HepG2 (cell line): ENCODE measurements around the gene TPR. TPM values are rescaled to one million over a fixed set of nuclear protein-coding genes. Genes with fewer than 3 reads are reported as not detected.
A peak's percentile ranks its signal among the peaks of the same experiment; 100 is the strongest.

Experiments
- IKZF4 ChIP-seq: sonication (generic); formaldehyde crosslinking; IDR thresholded peaks from 2 replicates; pipeline ENCODE4 v1.5.1; 2020; ENCODE audit warnings: borderline replicate concordance, mild to moderate bottlenecking, low read depth, missing genetic modification reagents; ENCODE audit errors: not compliant biosample characterization
- NCOR1 ChIP-seq: fragments of 200-600 bp; sonication (generic); IDR thresholded peaks from 2 replicates; pipeline ENCODE4 v1.7.0; 2017; ENCODE audit warnings: antibody characterized with exemption, low read length, borderline replicate concordance
- RFXANK ChIP-seq: IDR thresholded peaks from 2 replicates; pipeline ENCODE4 v1.6.1; 2016
- ZNF124 ChIP-seq: sonication (generic); formaldehyde crosslinking; IDR thresholded peaks from 2 replicates; pipeline ENCODE4 v1.4.0; 2020; ENCODE audit warnings: missing genetic modification reagents
- ZNF317 ChIP-seq: sonication (generic); formaldehyde crosslinking; IDR thresholded peaks from 2 replicates; pipeline ENCODE4 v1.5.0; 2020; ENCODE audit warnings: mild to moderate bottlenecking, missing genetic modification reagents
- ZNF333 ChIP-seq: sonication (generic); formaldehyde crosslinking; IDR thresholded peaks from 2 replicates; pipeline ENCODE4 v1.4.0; 2020; ENCODE audit warnings: mild to moderate bottlenecking, missing genetic modification reagents, borderline replicate concordance
- ZNF337 ChIP-seq: sonication (generic); formaldehyde crosslinking; IDR thresholded peaks from 2 replicates; pipeline ENCODE4 v1.5.1; 2020; ENCODE audit warnings: missing genetic modification reagents, low read depth, mild to moderate bottlenecking, borderline replicate concordance
- ZSCAN20 ChIP-seq: sonication (generic); formaldehyde crosslinking; IDR thresholded peaks from 2 replicates; pipeline ENCODE4 v1.4.0; 2020; ENCODE audit warnings: missing genetic modification reagents, mild to moderate bottlenecking, borderline replicate concordance
- polyA plus RNA-seq, 8 experiments: library from polyadenylated mRNA; depleted of rRNA in 3 of 8; stranded (reverse) in 7 of 8; unstranded in 1 of 8; fragments of >200 nt; fragmentation: Illumina TruSeq in 4 of 8; extraction: Trizol in 4 of 8; gene quantifications; 2 replicates each; pipeline versions ENCODE4 v1.2.1 to v1.2.3, GENCODE V29; 2011 to 2016; ENCODE audit warnings: low read depth in 4 of 8, missing spikeins in 1 of 8, mixed read lengths in 1 of 8; ENCODE audit not compliant: insufficient read depth in 1 of 8
- total RNA-seq, 5 experiments: library from RNA; depleted of rRNA; stranded (reverse); fragments of >200 nt; fragmentation: Illumina TruSeq; extraction: Trizol; gene quantifications; 2 replicates each; pipeline ENCODE4 v1.2.3, GENCODE V29; 2016; ENCODE audit warnings: low read depth in 1 of 5
- TF ChIP-seq, protein P1 (sequence below): sonication (generic); formaldehyde crosslinking; IDR thresholded peaks from 2 replicates; pipeline ENCODE4 v1.4.0; 2020; ENCODE audit warnings: missing genetic modification reagents, borderline replicate concordance
- TF ChIP-seq, protein P2 (sequence below): sonication (generic); formaldehyde crosslinking; IDR thresholded peaks from 2 replicates; pipeline ENCODE4 v1.8.0; 2022; ENCODE audit warnings: mild to moderate bottlenecking, missing genetic modification reagents; ENCODE audit not compliant: insufficient replicate concordance
- TF ChIP-seq, protein P3 (sequence below): sonication (generic); formaldehyde crosslinking; IDR thresholded peaks from 2 replicates; pipeline ENCODE4 v1.5.1; 2020; ENCODE audit warnings: missing genetic modification reagents, mild to moderate bottlenecking, borderline replicate concordance
- TF ChIP-seq, protein P4 (sequence below): sonication (generic); formaldehyde crosslinking; IDR thresholded peaks from 2 replicates; pipeline ENCODE4 v1.5.0; 2020; ENCODE audit warnings: mild to moderate bottlenecking, missing genetic modification reagents
- TF ChIP-seq, protein P5 (sequence below), 2 experiments: sonication (generic) in 1 of 2; formaldehyde crosslinking in 1 of 2; IDR thresholded peaks; 2 replicates each; pipeline versions ENCODE4 v1.4.0 to v1.6.1; 2016 to 2020; ENCODE audit warnings: borderline replicate concordance in 1 of 2, low read depth in 1 of 2, mild to moderate bottlenecking in 1 of 2, missing genetic modification reagents in 1 of 2

Gene TPR
- total and polyA plus RNA-seq, 2 of the 13 experiments (the other 11 are each of a cell fraction or from before 2014, with no cell fraction given) = 78.9 to 81.7 TPM

DNA sequence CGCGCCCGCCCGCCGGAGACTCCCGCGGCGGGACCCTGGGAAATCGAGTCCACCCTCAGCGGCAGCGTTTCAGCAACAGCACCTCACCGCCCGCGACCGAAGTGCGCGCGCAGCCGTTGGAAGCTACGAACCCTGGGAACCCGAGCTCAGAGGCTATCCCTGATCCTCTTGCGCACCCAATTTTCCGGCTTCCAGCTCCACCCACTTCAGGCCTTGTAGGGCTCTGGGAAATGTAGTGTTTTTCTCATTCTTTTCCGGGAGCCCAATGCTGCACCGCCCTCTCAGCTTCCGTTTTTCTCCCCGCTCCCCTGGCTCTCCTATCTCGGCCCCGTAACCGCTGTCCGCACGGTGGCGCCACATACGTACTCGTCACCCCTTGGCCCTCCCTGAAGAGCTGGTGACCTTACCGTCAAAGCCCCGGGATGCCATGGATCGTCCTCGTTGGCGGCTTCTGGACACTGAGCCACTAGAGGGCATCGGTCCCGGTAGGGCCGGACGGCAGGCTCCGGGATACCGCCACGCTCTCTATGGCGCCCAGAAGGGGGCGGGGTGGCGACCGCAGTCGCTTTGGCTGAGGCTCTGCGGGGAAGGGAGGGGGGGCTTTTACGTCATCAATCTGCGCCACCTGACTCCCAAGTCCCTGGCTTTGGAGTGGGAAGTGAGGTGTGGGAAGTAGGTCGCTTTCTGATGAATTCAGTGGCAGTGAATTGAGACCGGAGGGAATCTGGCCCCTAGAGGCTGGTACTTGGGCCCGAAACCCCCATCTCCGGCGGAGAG is at the start of gene TPR, which contains the start of gene ODR4 (continued):
- TF ChIP-seq, protein P1, sequence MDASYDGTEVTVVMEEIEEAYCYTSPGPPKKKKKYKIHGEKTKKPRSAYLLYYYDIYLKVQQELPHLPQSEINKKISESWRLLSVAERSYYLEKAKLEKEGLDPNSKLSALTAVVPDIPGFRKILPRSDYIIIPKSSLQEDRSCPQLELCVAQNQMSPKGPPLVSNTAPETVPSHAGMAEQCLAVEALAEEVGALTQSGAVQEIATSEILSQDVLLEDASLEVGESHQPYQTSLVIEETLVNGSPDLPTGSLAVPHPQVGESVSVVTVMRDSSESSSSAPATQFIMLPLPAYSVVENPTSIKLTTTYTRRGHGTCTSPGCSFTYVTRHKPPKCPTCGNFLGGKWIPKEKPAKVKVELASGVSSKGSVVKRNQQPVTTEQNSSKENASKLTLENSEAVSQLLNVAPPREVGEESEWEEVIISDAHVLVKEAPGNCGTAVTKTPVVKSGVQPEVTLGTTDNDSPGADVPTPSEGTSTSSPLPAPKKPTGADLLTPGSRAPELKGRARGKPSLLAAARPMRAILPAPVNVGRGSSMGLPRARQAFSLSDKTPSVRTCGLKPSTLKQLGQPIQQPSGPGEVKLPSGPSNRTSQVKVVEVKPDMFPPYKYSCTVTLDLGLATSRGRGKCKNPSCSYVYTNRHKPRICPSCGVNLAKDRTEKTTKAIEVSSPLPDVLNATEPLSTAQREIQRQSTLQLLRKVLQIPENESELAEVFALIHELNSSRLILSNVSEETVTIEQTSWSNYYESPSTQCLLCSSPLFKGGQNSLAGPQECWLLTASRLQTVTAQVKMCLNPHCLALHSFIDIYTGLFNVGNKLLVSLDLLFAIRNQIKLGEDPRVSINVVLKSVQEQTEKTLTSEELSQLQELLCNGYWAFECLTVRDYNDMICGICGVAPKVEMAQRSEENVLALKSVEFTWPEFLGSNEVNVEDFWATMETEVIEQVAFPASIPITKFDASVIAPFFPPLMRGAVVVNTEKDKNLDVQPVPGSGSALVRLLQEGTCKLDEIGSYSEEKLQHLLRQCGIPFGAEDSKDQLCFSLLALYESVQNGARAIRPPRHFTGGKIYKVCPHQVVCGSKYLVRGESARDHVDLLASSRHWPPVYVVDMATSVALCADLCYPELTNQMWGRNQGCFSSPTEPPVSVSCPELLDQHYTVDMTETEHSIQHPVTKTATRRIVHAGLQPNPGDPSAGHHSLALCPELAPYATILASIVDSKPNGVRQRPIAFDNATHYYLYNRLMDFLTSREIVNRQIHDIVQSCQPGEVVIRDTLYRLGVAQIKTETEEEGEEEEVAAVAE (CRISPR knock-in tag) = 0 out of 2 replicates have a peak, but pooled peaks have one; percentile 23
- TF ChIP-seq NCOR1 = no peak
- no peak for TF ChIP-seq IKZF4 (CRISPR knock-in tag)
- no peak for TF ChIP-seq ZNF333 (CRISPR knock-in tag)
- TF ChIP-seq ZSCAN20 (CRISPR knock-in tag) = no peak
- no peak for TF ChIP-seq ZNF124 (CRISPR knock-in tag)
- TF ChIP-seq, protein P2, sequence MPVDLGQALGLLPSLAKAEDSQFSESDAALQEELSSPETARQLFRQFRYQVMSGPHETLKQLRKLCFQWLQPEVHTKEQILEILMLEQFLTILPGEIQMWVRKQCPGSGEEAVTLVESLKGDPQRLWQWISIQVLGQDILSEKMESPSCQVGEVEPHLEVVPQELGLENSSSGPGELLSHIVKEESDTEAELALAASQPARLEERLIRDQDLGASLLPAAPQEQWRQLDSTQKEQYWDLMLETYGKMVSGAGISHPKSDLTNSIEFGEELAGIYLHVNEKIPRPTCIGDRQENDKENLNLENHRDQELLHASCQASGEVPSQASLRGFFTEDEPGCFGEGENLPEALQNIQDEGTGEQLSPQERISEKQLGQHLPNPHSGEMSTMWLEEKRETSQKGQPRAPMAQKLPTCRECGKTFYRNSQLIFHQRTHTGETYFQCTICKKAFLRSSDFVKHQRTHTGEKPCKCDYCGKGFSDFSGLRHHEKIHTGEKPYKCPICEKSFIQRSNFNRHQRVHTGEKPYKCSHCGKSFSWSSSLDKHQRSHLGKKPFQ (CRISPR knock-in tag) = no peak
- TF ChIP-seq ZNF317 (CRISPR knock-in tag) = no peak; the same call in 1 of the 2 replicates
- TF ChIP-seq, protein P3, sequence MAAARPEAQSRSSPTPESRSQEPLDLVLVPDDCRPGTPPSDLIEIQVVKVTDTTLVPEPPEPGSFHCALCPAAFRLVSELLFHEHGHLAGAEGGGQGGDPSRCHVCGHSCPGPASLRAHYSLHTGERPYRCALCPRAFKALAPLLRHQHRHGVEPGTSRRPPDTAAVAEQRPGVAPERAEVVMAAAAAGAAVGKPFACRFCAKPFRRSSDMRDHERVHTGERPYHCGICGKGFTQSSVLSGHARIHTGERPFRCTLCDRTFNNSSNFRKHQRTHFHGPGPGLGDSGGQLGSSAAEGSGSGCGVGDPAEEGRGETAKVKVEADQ (CRISPR knock-in tag) = no peak
- TF ChIP-seq, protein P4, sequence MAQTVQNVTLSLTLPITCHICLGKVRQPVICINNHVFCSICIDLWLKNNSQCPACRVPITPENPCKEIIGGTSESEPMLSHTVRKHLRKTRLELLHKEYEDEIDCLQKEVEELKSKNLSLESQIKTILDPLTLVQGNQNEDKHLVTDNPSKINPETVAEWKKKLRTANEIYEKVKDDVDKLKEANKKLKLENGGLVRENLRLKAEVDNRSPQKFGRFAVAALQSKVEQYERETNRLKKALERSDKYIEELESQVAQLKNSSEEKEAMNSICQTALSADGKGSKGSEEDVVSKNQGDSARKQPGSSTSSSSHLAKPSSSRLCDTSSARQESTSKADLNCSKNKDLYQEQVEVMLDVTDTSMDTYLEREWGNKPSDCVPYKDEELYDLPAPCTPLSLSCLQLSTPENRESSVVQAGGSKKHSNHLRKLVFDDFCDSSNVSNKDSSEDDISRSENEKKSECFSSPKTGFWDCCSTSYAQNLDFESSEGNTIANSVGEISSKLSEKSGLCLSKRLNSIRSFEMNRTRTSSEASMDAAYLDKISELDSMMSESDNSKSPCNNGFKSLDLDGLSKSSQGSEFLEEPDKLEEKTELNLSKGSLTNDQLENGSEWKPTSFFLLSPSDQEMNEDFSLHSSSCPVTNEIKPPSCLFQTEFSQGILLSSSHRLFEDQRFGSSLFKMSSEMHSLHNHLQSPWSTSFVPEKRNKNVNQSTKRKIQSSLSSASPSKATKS (CRISPR knock-in tag) = 0 out of 2 replicates have a peak, but pooled peaks have one; percentile 22
- TF ChIP-seq RFXANK (CRISPR knock-in tag) = no peak
- TF ChIP-seq ZNF337 = no peak
- TF ChIP-seq, protein P5, sequence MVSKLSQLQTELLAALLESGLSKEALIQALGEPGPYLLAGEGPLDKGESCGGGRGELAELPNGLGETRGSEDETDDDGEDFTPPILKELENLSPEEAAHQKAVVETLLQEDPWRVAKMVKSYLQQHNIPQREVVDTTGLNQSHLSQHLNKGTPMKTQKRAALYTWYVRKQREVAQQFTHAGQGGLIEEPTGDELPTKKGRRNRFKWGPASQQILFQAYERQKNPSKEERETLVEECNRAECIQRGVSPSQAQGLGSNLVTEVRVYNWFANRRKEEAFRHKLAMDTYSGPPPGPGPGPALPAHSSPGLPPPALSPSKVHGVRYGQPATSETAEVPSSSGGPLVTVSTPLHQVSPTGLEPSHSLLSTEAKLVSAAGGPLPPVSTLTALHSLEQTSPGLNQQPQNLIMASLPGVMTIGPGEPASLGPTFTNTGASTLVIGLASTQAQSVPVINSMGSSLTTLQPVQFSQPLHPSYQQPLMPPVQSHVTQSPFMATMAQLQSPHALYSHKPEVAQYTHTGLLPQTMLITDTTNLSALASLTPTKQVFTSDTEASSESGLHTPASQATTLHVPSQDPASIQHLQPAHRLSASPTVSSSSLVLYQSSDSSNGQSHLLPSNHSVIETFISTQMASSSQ (IDR thresholded peaks at IDR 0.05; ENCODE audit: low read depth) = peak; percentile 48; the same call in 1 of the 2 replicates
- TF ChIP-seq, protein P5 (CRISPR knock-in tag; IDR thresholded peaks at IDR 0.05; ENCODE audit: borderline replicate concordance) = peak; percentile 72; the same call in 1 of the 2 replicates
